ENCODE results near the gene RGCC. TPM values are rescaled to one million over a fixed set of nuclear protein-coding genes. Genes with fewer than 3 reads are reported as not detected.

The RGCC gene
- total and polyA plus RNA-seq, 2 donors (not counting 3 experiments of a cell fraction or from before 2014, with no cell fraction given), result 112 to 138 TPM

- DNase-seq (ENCODE audit: low read depth, low spot score) (no peak), FAIRE-seq (no peak)
- POLR2A ChIA-PET, result no interaction called here
- Histone ChIP-seq H3K79me2 (ENCODE audit: control insufficient read depth, insufficient read depth, low read length) (no peaks in the 10 kb centered on the region), H3K4me3 (replicated peaks in 1 of 3; ENCODE audit: insufficient read depth in 1 of 3, low read depth in 1 of 3, low read length in 3 of 3) (no peak overlapping the region), H4K20me1 (replicated peaks; ENCODE audit: control insufficient read depth, extremely low read depth, insufficient read depth, low read length) (no peaks in the 10 kb centered on the region), H3K4me2 (ENCODE audit: insufficient read depth, low read length) (no peak overlapping the region), H3K9me3 (replicated peaks; ENCODE audit: control insufficient read depth, insufficient read depth, low read length) (no peaks in the 10 kb centered on the region), H3K27me3 (ENCODE audit: control insufficient read depth in 2 of 2, insufficient read depth in 2 of 2, low read length in 2 of 2) (peaks cover 0 to 2% of the 10 kb centered on the region in 2 experiments), H3K27ac (ENCODE audit: insufficient read depth, low read depth, low read length) (no peak overlapping the region), H3K36me3 (ENCODE audit: control insufficient read depth in 2 of 2, extremely low read depth in 1 of 2, insufficient read depth in 2 of 2, low read length in 2 of 2) (no peaks in the 10 kb centered on the region), H3K9me1 (replicated peaks; ENCODE audit: control insufficient read depth, extremely low read depth, insufficient read depth, low read length) (no peaks in the 10 kb centered on the region), H2AFZ (ENCODE audit: low read depth, low read length) (no peak overlapping the region), H3K9ac (replicated peaks; ENCODE audit: extremely low read depth, insufficient read depth, low read length) (no peak overlapping the region), H3K4me1 (ENCODE audit: control insufficient read depth, extremely low read depth, insufficient read depth, low read length) (no peaks in the 10 kb centered on the region)
- CTCF ChIA-PET, result interaction anchor here (1.4 kb wide), 1 partner anchor 234 kb away, joined by 3 read pairs; no protein-coding TSS in a partner anchor
- TF ChIP-seq EZH2 (IDR thresholded peaks at IDR 0.05; ENCODE audit: borderline replicate concordance, low read depth, low read length, severe bottlenecking) (no peak), FOS (IDR thresholded peaks at IDR 0.05; ENCODE audit: borderline replicate concordance, insufficient read depth, low read length) (no peak), MYC (IDR thresholded peaks at IDR 0.05; ENCODE audit: low read depth, low read length) (no peak), CTCF (IDR thresholded peaks at IDR 0.05; ENCODE audit: extremely low read depth in 1 of 2, insufficient read depth in 1 of 2, low read depth in 1 of 2, low read length in 2 of 2) (no peak), GATA2 (IDR thresholded peaks at IDR 0.05; ENCODE audit: insufficient read depth, insufficient read length, low read depth, low read length) (no peak), MAX (IDR thresholded peaks at IDR 0.05; ENCODE audit: insufficient read depth, insufficient read length) (no peak), POLR2AphosphoS5 (IDR thresholded peaks at IDR 0.05; ENCODE audit: insufficient read depth, low read depth, low read length) (no peak), JUN (IDR thresholded peaks at IDR 0.05; ENCODE audit: borderline replicate concordance, insufficient read depth, insufficient read length, low read depth) (no peak)
- dilution Hi-C loops (cut with MboI; ENCODE audit: extremely low pct_ligation_motif_present, low sequenced_read_pairs) (no loop called here), intact Hi-C loops (cut with micrococcal nuclease) (no loop called here)
- BruUV-seq (replicated peaks), result no TSS peak
Measured at GRCh38 chr13:41419206-41419605, 38.1 kb upstream of the RGCC start.
